Gastrocnemius medialis (tissue), 4 donors: ENCODE results near the gene POLL.

Experiments
- CTCF ChIP-seq, 5 experiments: fragments of 450-650 bp in 3 of 5; fragments of 200-600 bp in 2 of 5; sonication (generic) in 2 of 5; IDR thresholded peaks in 4 of 5; conservative IDR thresholded peaks in 1 of 5; 1 replicate in 4 of 5; 2 replicates in 1 of 5; pipeline ENCODE4 v1.5.1; 2016 to 2019; ENCODE audit warnings: antibody characterized with exemption in 5 of 5, mild to moderate bottlenecking in 3 of 5, moderate library complexity in 3 of 5
- POLR2A ChIP-seq, 2 donors: fragments of 450-650 bp; IDR thresholded peaks; one replicate each; pipeline ENCODE4 v1.6.1; 2017; ENCODE audit warnings: antibody characterized with exemption in 2 of 2, mild to moderate bottlenecking in 2 of 2, moderate library complexity in 2 of 2

- no peak for TF ChIP-seq CTCF (IDR thresholded peaks at IDR 0.05 in 4 of 5, conservative IDR thresholded peaks at IDR 0.05 in 1 of 5)
- no peak for TF ChIP-seq POLR2A (IDR thresholded peaks at IDR 0.05)
Observed at GRCh38 chr10:101545898-101546297, 42.2 kb downstream of the POLL start.
